IPS-NIHi11 (cell line): ENCODE results near the gene SOX11.
A peak's percentile ranks its signal among the peaks of the same experiment; 100 is the strongest.
"Not testable (repeated sequence)": the region's sequence is repeated elsewhere in the genome, so short reads cannot be mapped to it uniquely, and the experiment has no call there.

Experiments
- DNase-seq: peaks from one replicate; pipeline ENCODE4 v3.0.0; 2012; ENCODE audit warnings: mixed read lengths, low spot score

The SOX11 gene

GRCh38 chr2:5691985-5692529 lies at the start of gene SOX11:
SOX11 (plus strand) TSS chr2:5692384; CDS start chr2:5692722, 338 bp downstream.
- DNase-seq, result peak; percentile 84

- DNase-seq, result not testable (repeated sequence)
Observed at GRCh38 chr2:5652734-5653133, 39.5 kb upstream of the SOX11 start.

GRCh38 chr2:5653756-5654155 lies 38.4 kb upstream of the SOX11 start:
- not testable (repeated sequence) for DNase-seq

DNA sequence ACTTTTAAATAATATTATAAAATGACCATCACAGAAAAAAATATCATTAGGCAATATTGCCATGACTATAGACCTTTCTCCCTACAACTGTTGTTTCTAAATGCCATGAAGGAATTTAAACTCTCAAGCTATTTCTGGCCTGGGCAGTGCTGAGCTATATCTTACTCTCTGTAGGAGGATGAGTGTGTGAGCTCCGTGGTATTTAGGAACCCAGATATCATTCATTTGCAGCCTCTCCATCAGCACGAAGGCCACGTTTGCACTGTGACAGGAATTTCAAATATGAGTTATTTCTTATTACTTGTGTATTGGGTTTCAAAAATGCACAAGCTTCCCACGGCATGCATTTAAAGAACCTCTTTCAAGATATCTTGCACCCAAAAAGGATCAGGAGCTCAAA lies 35.0 kb upstream of the SOX11 start:
- no peak for DNase-seq

DNA sequence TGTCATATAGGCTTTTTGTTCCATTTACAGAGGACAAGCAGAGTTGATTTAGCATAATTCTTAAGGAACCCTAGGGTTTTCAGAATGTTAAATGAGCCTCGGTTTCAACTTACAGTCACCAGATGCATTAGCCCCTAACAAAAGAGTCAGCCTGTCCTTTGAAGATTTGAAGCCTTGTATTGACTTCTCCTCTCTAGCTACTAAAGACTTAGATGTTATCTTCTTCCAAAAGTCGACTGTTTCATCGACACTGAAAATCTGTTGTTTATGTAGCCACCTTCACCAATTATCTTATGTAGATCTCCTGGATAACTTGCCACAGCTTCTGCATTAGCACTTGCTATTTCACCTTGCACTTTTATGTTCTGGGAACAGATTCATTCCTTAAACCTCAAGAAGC lies 31.6 kb upstream of the SOX11 start:
- no peak for DNase-seq

GRCh38 chr2:5661362-5661761 lies 30.8 kb upstream of the SOX11 start:
- no peak for DNase-seq

- no peak for DNase-seq
Observed at GRCh38 chr2:5664278-5664681, 27.9 kb upstream of the SOX11 start.

DNA sequence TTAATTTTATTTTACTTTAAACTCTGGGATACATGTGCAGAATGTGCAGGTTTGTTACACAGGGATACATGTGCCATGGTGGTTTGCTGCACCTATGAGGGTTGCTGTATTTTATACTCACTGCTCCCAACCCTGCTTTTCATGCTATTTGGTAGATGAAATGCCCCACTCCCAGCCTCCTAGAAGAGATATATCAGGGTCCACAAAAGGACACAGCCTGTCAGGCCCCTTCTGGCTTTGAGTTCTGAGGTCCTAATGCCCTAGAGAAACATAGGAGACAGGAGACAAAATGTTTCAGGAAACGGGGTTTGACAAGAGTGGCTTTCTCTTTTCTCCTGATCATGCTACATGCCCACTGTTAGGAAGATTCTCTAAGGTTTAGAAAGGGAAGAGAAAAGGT lies 27.1 kb upstream of the SOX11 start:
- no peak for DNase-seq

GRCh38 chr2:5666798-5667197 lies 25.4 kb upstream of the SOX11 start:
- DNase-seq, result peak; percentile 29

DNA sequence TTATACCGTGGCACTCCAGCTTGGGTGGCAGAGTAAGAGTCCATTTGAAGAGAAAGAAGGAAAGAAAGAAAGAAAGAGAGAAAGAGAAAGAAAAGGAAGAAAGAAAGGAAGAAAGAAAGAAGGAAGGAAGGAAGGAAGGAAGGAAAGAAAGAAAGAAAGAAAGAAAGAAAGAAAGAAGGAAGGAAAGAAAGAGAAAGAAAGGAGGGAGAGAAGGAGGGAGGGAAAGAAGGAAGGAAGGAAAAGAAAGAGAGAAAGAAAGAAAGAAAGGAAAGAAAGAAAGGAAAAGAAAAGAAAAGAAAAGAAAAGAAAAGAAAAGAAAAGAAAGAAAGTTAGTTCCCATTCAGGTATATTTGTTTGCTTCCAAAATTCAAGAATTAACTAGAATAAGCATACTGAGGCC lies 24.5 kb upstream of the SOX11 start:
- DNase-seq, result not testable (repeated sequence)

DNA sequence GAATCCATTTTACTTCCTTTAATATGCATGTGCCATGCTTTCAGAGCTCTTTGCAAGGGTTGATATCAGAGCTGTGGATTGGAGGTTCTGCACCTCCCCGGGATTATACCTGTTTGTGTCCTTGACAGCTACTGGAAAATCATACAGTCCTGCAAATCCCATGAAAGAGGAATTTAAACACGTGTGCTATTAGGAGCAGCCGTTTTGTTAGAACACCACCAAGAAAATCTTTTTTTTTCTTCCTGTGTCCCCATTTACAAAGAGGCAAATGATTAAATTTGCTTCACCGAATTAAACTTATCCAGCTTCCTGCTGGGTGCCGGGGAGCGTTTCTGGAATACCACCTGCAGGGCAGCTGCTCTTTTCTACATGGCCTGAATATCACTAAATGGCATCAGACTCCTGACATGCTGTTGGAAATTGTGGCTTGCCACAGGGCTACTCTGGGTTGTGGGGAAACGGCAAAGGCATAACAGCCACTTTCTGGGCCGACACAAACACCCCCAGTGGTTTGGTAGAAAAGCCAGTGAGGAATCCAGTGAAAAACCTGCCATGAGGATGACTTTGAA lies 23.4 kb upstream of the SOX11 start:
- DNase-seq, result no peak

DNA sequence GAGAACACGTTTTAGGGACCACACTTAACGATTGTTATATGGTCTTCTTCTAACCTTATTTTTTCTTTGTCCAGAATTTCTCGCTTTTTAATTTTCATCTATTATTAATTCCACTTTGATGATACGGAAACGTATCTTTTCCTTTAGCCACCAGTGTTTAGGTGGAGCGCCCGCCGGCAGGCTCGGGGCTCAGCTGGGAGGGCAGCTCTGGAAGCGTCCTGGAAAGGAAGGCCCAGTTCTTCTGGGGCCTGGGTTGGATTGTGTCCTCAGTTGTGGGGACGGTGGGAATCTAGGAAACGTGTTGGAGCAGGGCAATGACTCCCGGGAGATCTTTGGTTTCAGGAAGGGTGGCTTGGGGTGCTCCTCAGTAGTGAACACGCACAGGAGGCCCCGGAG lies 19.4 kb upstream of the SOX11 start:
- DNase-seq, result no peak

- DNase-seq, result peak; percentile 58
Observed at GRCh38 chr2:5673145-5674025, 18.8 kb upstream of the SOX11 start.

DNA sequence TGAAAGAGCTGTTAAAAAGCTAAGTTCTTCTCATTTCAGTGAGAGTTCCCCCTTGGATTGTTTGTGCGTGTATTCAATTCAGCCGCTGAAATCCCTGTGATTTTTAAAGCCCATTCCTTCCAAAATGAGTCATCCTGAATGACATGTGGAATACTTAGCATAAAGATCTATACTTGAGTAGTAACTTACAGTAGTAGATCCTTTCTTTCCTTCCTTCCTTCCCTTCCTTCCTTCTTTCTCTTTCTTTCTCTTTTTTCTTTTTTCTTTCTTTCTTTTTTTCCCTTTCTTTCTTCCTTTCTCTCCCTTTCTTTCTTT lies 18.2 kb upstream of the SOX11 start:
- DNase-seq, result no peak

DNA sequence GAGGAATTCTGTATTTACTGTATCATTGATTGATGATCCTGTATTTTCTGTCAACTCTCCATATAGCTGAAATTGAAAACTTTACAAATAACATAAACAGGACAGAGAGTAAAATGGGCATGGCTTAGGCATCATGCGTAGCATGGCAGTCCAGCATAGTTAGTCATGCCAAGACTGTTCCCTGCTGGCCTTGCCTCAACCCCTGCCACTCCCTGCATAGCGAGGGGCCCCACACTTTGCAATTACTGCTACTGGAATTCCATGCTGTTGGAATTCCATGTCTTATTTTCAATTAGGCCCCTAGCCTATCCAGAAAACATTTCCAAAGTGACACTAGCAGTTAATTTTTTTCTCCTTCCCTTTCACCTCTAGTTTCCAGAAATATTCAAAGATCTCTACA lies 15.1 kb upstream of the SOX11 start:
- no peak for DNase-seq

DNA sequence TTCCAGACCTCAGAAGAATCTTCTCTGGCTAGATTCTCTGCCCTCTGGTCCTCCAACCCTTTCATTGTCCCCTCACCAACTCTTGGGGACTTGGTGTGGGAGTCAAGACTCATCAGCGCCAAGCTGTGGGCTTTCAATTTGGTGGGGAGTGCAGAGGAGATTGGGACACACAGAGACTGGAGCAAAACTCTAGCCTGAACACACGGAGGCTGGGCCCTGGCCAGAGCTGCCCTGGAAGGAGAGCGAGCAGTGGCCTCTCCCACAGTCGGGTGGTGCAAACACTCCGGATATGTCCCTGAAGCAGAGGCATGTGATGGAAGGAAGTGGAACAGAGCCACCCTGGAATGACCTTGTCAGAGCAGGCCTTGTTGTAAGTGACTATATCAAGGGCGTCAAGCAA lies 8.7 kb upstream of the SOX11 start:
- no peak for DNase-seq

DNA sequence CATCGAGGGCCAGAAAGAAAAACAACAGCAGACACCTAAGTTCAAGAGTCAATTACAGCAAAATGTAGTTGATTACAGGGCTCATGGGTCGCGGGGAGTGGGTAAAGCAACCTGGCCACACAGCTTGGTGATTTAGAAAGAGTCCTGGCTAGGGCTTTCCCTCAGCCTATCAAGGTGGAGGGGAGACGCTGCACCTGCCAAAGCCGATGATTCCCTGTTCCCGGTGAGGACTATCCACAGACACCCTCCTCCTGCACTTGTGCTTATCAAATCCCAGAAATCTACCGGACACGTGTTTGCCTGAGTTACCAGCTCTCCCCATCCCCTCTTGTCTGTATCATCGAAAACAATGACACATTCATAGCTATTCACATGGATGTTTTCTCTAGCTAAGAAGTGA lies 7.0 kb upstream of the SOX11 start:
- DNase-seq, result no peak

GRCh38 chr2:5686068-5686467 lies 6.1 kb upstream of the SOX11 start:
- DNase-seq, result no peak

- DNase-seq, result no peak
Observed at GRCh38 chr2:5686536-5686935, 5.6 kb upstream of the SOX11 start.

DNA sequence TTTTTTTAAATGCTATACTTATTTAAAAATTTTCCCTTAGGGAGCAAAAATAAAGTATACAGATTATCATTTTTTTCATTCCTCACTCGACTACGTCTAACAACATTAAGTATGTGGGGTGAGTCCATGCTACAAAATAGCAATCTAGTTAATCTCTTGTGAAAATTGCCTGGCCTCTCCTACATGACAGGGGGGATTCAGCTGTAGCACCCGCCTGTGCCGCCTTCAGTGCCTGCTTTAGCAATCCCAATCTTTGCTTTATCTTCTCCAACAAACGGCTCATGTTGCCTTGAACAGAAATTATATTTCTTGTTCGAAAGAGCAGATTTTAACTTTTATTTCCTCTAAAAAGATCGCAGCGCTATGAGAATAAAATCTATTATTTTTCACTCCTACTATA lies 2.4 kb upstream of the SOX11 start:
- DNase-seq, result no peak

DNA sequence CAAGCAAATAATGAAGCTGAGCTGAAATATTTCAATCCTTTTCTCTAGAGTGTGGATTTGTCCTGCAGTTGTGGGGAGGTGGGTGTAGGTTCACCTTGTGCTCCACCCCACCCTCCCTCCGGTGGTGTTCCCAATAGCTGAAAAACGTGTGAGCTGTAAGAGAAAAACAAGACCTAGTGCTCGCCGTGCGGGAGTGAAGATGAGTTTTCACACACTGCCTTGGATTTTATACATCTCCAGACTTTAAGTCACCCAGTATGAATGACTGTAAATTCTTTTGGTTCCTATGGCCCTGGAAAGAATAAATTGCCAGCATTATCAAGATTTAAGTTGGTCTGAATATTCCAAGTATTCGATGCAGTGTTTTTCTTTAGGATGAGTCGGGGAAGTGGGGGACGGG lies 1.9 kb upstream of the SOX11 start:
- no peak for DNase-seq

DNA sequence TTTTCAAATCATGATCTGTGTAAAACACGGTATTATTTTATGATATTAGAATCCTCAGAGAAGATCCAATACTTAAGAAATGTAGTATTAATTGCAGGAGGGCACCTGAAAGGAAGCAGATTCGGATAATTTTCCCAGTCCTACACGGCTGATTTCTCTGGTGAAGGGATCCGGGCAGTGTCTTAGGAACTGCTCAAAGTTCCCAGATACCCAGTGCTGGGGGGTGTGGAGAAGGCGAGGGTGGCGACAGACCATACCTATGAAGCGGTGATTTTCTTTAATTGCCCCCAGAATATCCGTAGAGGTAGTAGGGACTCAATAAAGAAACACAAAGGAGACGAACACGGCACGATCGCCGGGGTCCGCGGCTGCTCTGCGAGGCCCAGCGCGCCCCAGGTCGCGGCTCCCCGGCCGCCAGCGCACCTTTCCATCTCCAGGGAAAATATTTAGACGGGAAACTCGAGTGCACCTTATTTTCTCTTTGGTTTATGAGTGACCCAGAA lies 1.4 kb upstream of the SOX11 start:
- DNase-seq, result no peak

GRCh38 chr2:5691221-5691984 lies 781 bp upstream of the SOX11 start:
- peak; percentile 74 for DNase-seq
